ENCODE results near the gene DYNLL1. TPM values are rescaled to one million over a fixed set of nuclear protein-coding genes. Genes with fewer than 3 reads are reported as not detected.

Gene DYNLL1
- total RNA-seq, 1 experiment from 2014 or later, result 340 TPM

DNA sequence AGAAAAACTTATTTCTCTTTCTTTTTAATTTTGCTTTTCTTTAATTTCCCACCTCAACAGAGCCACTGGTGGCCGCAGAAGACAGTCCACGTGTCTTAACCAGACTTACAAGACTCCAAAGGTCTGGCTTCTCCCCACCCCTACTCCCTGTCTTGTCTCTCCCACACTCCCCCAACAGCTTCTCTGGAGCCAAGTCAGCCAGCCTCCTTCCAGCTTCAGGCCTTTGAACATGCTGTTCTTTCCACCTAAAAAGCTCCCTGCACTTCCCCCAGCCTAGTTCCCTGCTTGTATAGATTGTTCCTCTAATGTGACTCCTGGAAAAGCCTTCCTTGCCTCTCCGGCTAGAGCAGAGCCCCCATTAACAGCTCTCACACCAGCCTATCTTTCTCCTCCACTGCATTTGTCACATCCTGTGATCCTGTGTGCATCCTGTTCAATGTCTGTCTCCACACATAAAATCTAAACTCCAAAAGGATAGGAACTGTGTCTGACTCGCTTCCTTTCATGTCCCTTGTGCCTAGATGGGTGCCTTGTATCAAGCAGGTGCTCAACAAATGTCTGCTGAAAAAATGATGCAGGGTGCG lies 7.8 kb upstream of the DYNLL1 start:
- ChIA-PET POLR2A (ENCODE audit: unreplicated experiment) (no interaction called here), CTCF (no interaction called here)
- intact Hi-C loops (cut with micrococcal nuclease; ENCODE audit: unreplicated experiment), result no loop called here
- no peak for DNase-seq
- H3K27ac ChIP-seq, result no peak overlapping the region
- H3K4me2 ChIP-seq, result no peak overlapping the region
- no peaks in the 10 kb centered on the region; the same call in 1 of the 2 replicates for H3F3A ChIP-seq (ENCODE audit: insufficient read depth, low read depth)
- H3K4me3 ChIP-seq, result no peak overlapping the region
- no peak for TF ChIP-seq EZH2 (IDR thresholded peaks at IDR 0.05; ENCODE audit: low read depth)
- TF ChIP-seq, protein P1, sequence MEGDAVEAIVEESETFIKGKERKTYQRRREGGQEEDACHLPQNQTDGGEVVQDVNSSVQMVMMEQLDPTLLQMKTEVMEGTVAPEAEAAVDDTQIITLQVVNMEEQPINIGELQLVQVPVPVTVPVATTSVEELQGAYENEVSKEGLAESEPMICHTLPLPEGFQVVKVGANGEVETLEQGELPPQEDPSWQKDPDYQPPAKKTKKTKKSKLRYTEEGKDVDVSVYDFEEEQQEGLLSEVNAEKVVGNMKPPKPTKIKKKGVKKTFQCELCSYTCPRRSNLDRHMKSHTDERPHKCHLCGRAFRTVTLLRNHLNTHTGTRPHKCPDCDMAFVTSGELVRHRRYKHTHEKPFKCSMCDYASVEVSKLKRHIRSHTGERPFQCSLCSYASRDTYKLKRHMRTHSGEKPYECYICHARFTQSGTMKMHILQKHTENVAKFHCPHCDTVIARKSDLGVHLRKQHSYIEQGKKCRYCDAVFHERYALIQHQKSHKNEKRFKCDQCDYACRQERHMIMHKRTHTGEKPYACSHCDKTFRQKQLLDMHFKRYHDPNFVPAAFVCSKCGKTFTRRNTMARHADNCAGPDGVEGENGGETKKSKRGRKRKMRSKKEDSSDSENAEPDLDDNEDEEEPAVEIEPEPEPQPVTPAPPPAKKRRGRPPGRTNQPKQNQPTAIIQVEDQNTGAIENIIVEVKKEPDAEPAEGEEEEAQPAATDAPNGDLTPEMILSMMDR (conservative IDR thresholded peaks at IDR 0.05), result no peak
- BruUV-seq (replicated peaks), result no TSS peak
- no peaks in the 10 kb centered on the region for H4K20me1 ChIP-seq (ENCODE audit: insufficient read depth)
- H3K27me3 ChIP-seq (ENCODE audit: insufficient read depth, low read depth), result no peaks in the 10 kb centered on the region
- no peaks in the 10 kb centered on the region for H3K9me2 ChIP-seq (ENCODE audit: insufficient read depth)
- no peaks in the 10 kb centered on the region for H3K9me3 ChIP-seq (ENCODE audit: insufficient read depth, low read depth)
- H3K79me2 ChIP-seq (ENCODE audit: low read depth), result no peaks in the 10 kb centered on the region
- H2AFZ ChIP-seq, result no peak overlapping the region
- no peaks in the 10 kb centered on the region for H3K4me1 ChIP-seq (replicated peaks; ENCODE audit: insufficient read depth)
- H3K36me3 ChIP-seq (ENCODE audit: low read depth), result no peaks in the 10 kb centered on the region; the same call in 1 of the 2 replicates

DNA sequence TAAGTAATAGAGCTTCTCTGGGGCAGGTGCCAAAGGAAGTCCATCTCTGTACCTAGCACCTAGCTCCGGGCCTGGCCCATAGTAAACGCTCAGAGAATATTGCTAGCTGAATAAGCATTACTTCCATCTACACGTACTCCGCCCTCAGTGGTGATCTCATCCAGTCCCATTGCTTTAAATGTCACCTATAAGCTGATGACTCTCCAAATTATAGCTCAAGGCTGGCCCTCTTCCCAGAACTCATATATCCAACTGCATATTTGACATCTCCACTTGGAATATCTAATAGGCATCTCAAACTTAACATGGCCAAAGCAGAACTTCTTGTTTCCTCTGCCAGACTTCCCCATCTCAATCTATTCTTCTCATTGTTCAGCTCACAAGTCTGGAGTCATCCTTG lies 6.9 kb upstream of the DYNLL1 start:
- Histone ChIP-seq H3K79me2 (ENCODE audit: low read depth) (peaks cover 3% of the 10 kb centered on the region), H3K4me2 (no peak overlapping the region), H3K4me1 (replicated peaks; ENCODE audit: insufficient read depth) (no peaks in the 10 kb centered on the region), H3K4me3 (no peak overlapping the region), H2AFZ (no peak overlapping the region), H3K9me2 (ENCODE audit: insufficient read depth) (no peaks in the 10 kb centered on the region), H4K20me1 (ENCODE audit: insufficient read depth) (no peaks in the 10 kb centered on the region), H3K36me3 (ENCODE audit: low read depth) (no peaks in the 10 kb centered on the region; the same call in 1 of the 2 replicates), H3K27ac (no peak overlapping the region), H3K27me3 (ENCODE audit: insufficient read depth, low read depth) (no peaks in the 10 kb centered on the region), H3K9me3 (ENCODE audit: insufficient read depth, low read depth) (no peaks in the 10 kb centered on the region), H3F3A (ENCODE audit: insufficient read depth, low read depth) (no peaks in the 10 kb centered on the region; the same call in 1 of the 2 replicates)
- CTCF ChIA-PET, result interaction anchor here (0.7 kb wide), 1 partner anchor 41 kb away, joined by 10 read pairs; no protein-coding TSS in a partner anchor
- BruUV-seq (replicated peaks), result no TSS peak
- POLR2A ChIA-PET (ENCODE audit: unreplicated experiment), result interaction anchor here (0.6 to 1.0 kb wide), 2 partner anchors 15 to 23 kb away, joined by 8 to 19 read pairs; no protein-coding TSS in a partner anchor
- intact Hi-C loops (cut with micrococcal nuclease; ENCODE audit: unreplicated experiment), result no loop called here
- no peak for TF ChIP-seq EZH2 (IDR thresholded peaks at IDR 0.05; ENCODE audit: low read depth)
- TF ChIP-seq, protein P1 (conservative IDR thresholded peaks at IDR 0.05), result no peak
- no peak for DNase-seq

DNA sequence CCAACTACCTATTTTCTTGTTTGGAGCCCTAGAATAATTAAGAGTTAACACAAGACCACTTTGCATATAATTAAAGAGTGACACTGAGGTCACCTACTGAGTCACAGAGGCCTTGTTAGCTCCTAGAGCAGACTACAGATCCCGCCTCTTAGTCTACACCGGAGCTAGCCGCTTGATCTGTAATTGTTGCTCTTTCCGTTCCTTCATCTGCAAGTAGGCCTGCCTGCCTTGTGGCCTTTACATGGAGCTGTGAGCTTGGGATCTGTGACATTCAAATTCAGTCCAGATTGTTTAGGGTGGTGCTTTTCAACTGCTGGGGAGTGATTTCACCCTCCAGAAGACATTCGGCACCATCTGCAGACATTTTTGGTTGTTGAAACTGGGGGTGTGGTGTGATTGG lies 5.6 kb upstream of the DYNLL1 start:
- H3K79me2 ChIP-seq (ENCODE audit: low read depth), result peaks cover 16% of the 10 kb centered on the region
- H3K27me3 ChIP-seq (ENCODE audit: insufficient read depth, low read depth), result no peaks in the 10 kb centered on the region
- no peaks in the 10 kb centered on the region for H3K9me3 ChIP-seq (ENCODE audit: insufficient read depth, low read depth)
- H2AFZ ChIP-seq, result no peak overlapping the region
- BruUV-seq (replicated peaks), result no TSS peak
- intact Hi-C loops (cut with micrococcal nuclease; ENCODE audit: unreplicated experiment), result no loop called here
- no peak overlapping the region for H3K4me2 ChIP-seq
- TF ChIP-seq, protein P1 (conservative IDR thresholded peaks at IDR 0.05), result no peak
- no peak for TF ChIP-seq EZH2 (IDR thresholded peaks at IDR 0.05; ENCODE audit: low read depth)
- ChIA-PET CTCF (no interaction called here), POLR2A (ENCODE audit: unreplicated experiment) (no interaction called here)
- no peak overlapping the region for H3K27ac ChIP-seq
- DNase-seq, result no peak
- peaks cover 8% of the 10 kb centered on the region for H3K4me1 ChIP-seq (replicated peaks; ENCODE audit: insufficient read depth)
- no peaks in the 10 kb centered on the region; the same call in 1 of the 2 replicates for H3K36me3 ChIP-seq (ENCODE audit: low read depth)
- H3K9me2 ChIP-seq (ENCODE audit: insufficient read depth), result no peaks in the 10 kb centered on the region
- no peaks in the 10 kb centered on the region; the same call in 1 of the 2 replicates for H3F3A ChIP-seq (ENCODE audit: insufficient read depth, low read depth)
- H3K4me3 ChIP-seq, result no peak overlapping the region
- no peaks in the 10 kb centered on the region for H4K20me1 ChIP-seq (ENCODE audit: insufficient read depth)

Measured in PC-9 (cell line).